Measurements from ENCODE around the gene DPP3. TPM values are rescaled to one million over a fixed set of nuclear protein-coding genes. Genes with fewer than 3 reads are reported as not detected.

The DPP3 gene
- total RNA-seq, 2 experiments from 2014 or later: 47.2 to 53.4 TPM

DNA sequence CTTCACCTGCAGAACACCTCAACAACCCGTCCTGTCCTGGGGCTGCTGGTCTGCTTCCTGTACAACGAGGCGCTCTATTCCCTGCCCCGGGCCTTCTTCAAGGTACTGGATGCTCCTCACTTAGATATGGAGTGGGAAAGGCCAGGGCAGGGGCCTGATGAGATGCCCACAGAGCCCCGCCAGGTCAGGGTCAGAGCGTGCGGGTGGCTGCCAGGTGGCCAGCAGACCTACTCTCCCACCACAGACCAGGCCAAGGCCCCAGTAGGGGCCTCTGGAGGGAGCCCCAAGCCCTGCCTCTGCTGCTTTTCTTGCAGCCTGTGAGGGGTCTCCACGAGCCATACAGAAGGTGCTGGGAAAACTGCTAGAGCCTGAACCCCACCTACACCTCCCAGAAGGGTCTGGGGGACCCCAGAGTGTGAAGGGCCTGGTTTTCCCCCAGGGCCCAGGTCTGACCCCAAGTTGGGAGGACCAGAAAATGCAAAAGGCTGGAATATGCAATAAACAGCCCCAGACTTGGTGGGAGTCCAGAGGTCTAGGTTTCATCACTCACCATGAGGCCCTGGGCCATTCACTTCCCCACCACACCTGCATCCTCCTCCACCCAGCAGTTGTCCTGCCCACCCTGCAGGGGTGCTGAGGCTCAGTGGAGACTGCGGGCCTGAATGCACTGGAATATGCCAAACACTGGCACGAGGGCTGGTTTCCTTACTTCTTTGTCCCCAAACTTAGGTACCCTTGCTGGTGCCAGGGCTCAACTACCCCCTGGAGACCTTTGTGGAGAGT, 50.9 kb downstream of the DPP3 start:
- CTCF ChIA-PET (ENCODE audit: unreplicated experiment): no interaction called here
- H3K4me2 ChIP-seq (ENCODE audit: low read length): no peak overlapping the region
- no peaks in the 10 kb centered on the region for H3K4me1 ChIP-seq (ENCODE audit: insufficient read depth, low read length, poor library complexity, severe bottlenecking)
- H3K4me3 ChIP-seq (ENCODE audit: low read depth, low read length, poor library complexity, severe bottlenecking): no peak overlapping the region
- intact Hi-C loops (cut with micrococcal nuclease; ENCODE audit: unreplicated experiment): no loop called here
- H4K20me1 ChIP-seq (ENCODE audit: insufficient read depth, low read length): no peaks in the 10 kb centered on the region
- no TSS peak for BruUV-seq (replicated peaks)
- H3K79me2 ChIP-seq (ENCODE audit: insufficient read depth, low read depth, low read length): no peaks in the 10 kb centered on the region
- H3K9me2 ChIP-seq (ENCODE audit: insufficient read depth, low read length): no peaks in the 10 kb centered on the region
- TF ChIP-seq, protein P1, sequence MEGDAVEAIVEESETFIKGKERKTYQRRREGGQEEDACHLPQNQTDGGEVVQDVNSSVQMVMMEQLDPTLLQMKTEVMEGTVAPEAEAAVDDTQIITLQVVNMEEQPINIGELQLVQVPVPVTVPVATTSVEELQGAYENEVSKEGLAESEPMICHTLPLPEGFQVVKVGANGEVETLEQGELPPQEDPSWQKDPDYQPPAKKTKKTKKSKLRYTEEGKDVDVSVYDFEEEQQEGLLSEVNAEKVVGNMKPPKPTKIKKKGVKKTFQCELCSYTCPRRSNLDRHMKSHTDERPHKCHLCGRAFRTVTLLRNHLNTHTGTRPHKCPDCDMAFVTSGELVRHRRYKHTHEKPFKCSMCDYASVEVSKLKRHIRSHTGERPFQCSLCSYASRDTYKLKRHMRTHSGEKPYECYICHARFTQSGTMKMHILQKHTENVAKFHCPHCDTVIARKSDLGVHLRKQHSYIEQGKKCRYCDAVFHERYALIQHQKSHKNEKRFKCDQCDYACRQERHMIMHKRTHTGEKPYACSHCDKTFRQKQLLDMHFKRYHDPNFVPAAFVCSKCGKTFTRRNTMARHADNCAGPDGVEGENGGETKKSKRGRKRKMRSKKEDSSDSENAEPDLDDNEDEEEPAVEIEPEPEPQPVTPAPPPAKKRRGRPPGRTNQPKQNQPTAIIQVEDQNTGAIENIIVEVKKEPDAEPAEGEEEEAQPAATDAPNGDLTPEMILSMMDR (conservative IDR thresholded peaks at IDR 0.05; ENCODE audit: low read length): no peak
- no peak for TF ChIP-seq EZH2phosphoT487 (IDR thresholded peaks at IDR 0.05; ENCODE audit: borderline replicate concordance, low read depth, low read length)
- no peaks in the 10 kb centered on the region for H3K9me3 ChIP-seq (ENCODE audit: low read length)
- H2AFZ ChIP-seq (ENCODE audit: low read length): no peak overlapping the region
- POLR2A ChIA-PET: no interaction called here
- H3K27ac ChIP-seq (ENCODE audit: low read depth, low read length, poor library complexity, severe bottlenecking): no peak overlapping the region
- H3K36me3 ChIP-seq (ENCODE audit: insufficient read depth, low read length): 0 out of 2 replicates have a peak, but pooled peaks cover 6% of the 10 kb centered on the region
- DNase-seq (ENCODE audit: low spot score): no peak

GRCh38 chr11:66531841-66532240, 51.6 kb downstream of the DPP3 start:
- DNase-seq (ENCODE audit: low spot score): no peak
- TF ChIP-seq EZH2phosphoT487 (IDR thresholded peaks at IDR 0.05; ENCODE audit: borderline replicate concordance, low read depth, low read length): no peak
- TF ChIP-seq, protein P1 (conservative IDR thresholded peaks at IDR 0.05; ENCODE audit: low read length): no peak
- Histone ChIP-seq H3K4me2 (ENCODE audit: low read length) (no peak overlapping the region), H3K79me2 (ENCODE audit: insufficient read depth, low read depth, low read length) (no peaks in the 10 kb centered on the region), H3K4me1 (ENCODE audit: insufficient read depth, low read length, poor library complexity, severe bottlenecking) (no peaks in the 10 kb centered on the region), H4K20me1 (ENCODE audit: insufficient read depth, low read length) (no peaks in the 10 kb centered on the region), H3K36me3 (ENCODE audit: insufficient read depth, low read length) (peaks cover 9% of the 10 kb centered on the region), H3K27ac (ENCODE audit: low read depth, low read length, poor library complexity, severe bottlenecking) (no peak overlapping the region), H2AFZ (ENCODE audit: low read length) (no peak overlapping the region), H3K9me3 (ENCODE audit: low read length) (no peaks in the 10 kb centered on the region), H3K4me3 (ENCODE audit: low read depth, low read length, poor library complexity, severe bottlenecking) (no peak overlapping the region), H3K9me2 (ENCODE audit: insufficient read depth, low read length) (no peaks in the 10 kb centered on the region)
- POLR2A ChIA-PET: no interaction called here
- intact Hi-C loops (cut with micrococcal nuclease; ENCODE audit: unreplicated experiment): no loop called here
- CTCF ChIA-PET (ENCODE audit: unreplicated experiment): no interaction called here
- BruUV-seq (replicated peaks): no TSS peak

GRCh38 chr11:66532784-66533183, 52.5 kb downstream of the DPP3 start:
- TF ChIP-seq, protein P1 (conservative IDR thresholded peaks at IDR 0.05; ENCODE audit: low read length): no peak
- no peak for TF ChIP-seq EZH2phosphoT487 (IDR thresholded peaks at IDR 0.05; ENCODE audit: borderline replicate concordance, low read depth, low read length)
- POLR2A ChIA-PET: interaction anchor here (0.5 kb wide), 1 partner anchor 190 kb away, joined by 3 read pairs; no protein-coding TSS in a partner anchor
- intact Hi-C loops (cut with micrococcal nuclease; ENCODE audit: unreplicated experiment): no loop called here

More at GRCh38 chr11:66532784-66533183, 52.5 kb downstream of the DPP3 start:
- Histone ChIP-seq H3K36me3 (ENCODE audit: insufficient read depth, low read length) (peaks cover 9% of the 10 kb centered on the region), H3K4me2 (ENCODE audit: low read length) (no peak overlapping the region), H3K4me1 (ENCODE audit: insufficient read depth, low read length, poor library complexity, severe bottlenecking) (no peaks in the 10 kb centered on the region), H2AFZ (ENCODE audit: low read length) (no peak overlapping the region), H3K9me3 (ENCODE audit: low read length) (no peaks in the 10 kb centered on the region), H3K9me2 (ENCODE audit: insufficient read depth, low read length) (no peaks in the 10 kb centered on the region), H4K20me1 (ENCODE audit: insufficient read depth, low read length) (no peaks in the 10 kb centered on the region), H3K4me3 (ENCODE audit: low read depth, low read length, poor library complexity, severe bottlenecking) (no peak overlapping the region), H3K27ac (ENCODE audit: low read depth, low read length, poor library complexity, severe bottlenecking) (no peak overlapping the region), H3K79me2 (ENCODE audit: insufficient read depth, low read depth, low read length) (no peaks in the 10 kb centered on the region)
- CTCF ChIA-PET (ENCODE audit: unreplicated experiment): no interaction called here
- DNase-seq (ENCODE audit: low spot score): no peak
- BruUV-seq (replicated peaks): no TSS peak
